ENCODE measurements around the gene XYLT1.
A peak's percentile ranks its signal among the peaks of the same experiment; 100 is the strongest.

XYLT1 gene

GRCh38 chr16:17375461-17376304, 95.1 kb downstream of the XYLT1 start:
- no peak for DNase-seq (ENCODE audit: low read depth in 4 of 4, low spot score in 1 of 4)

- no peak for DNase-seq (ENCODE audit: low read depth in 4 of 4, low spot score in 1 of 4)
Measured at GRCh38 chr16:17374668-17375255, 96.0 kb downstream of the XYLT1 start.

GRCh38 chr16:17373533-17373932, 97.2 kb downstream of the XYLT1 start:
- no peak for DNase-seq (ENCODE audit: low read depth in 4 of 4, low spot score in 1 of 4)

- no peak for DNase-seq (ENCODE audit: low read depth in 4 of 4, low spot score in 1 of 4)
Measured at GRCh38 chr16:17372386-17372785, 98.4 kb downstream of the XYLT1 start.

GRCh38 chr16:17371299-17371698, 99.5 kb downstream of the XYLT1 start:
- no peak for DNase-seq (ENCODE audit: low read depth in 4 of 4, low spot score in 1 of 4)

DNA sequence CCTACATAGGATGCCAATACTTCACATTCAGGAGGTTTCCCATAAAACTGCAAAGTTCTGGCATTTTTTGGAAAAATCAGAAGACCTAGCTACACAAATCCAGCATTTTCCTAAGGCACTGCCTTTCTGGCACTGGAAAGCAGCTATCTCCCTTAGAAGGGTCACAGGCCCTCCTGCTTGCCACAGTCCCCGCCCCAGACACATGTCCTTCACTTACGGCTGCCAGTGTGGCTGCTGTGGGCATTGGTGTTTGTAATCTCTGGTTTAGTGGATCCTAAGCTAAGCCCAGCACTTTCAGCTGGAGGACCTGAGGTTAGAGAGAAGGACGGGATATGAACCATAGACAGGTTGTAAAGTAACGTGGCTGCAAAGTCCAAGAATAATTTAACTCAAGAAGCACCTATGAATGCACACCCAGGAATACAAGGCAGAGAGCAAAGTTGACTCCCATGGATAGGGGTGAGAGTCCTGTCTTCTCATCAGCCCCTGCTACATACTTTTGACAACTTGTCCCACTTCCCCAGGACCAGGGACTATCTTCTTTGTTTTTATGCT, 100.0 kb downstream of the XYLT1 start:
- no peak for DNase-seq (ENCODE audit: low read depth in 4 of 4, low spot score in 1 of 4)

DNA sequence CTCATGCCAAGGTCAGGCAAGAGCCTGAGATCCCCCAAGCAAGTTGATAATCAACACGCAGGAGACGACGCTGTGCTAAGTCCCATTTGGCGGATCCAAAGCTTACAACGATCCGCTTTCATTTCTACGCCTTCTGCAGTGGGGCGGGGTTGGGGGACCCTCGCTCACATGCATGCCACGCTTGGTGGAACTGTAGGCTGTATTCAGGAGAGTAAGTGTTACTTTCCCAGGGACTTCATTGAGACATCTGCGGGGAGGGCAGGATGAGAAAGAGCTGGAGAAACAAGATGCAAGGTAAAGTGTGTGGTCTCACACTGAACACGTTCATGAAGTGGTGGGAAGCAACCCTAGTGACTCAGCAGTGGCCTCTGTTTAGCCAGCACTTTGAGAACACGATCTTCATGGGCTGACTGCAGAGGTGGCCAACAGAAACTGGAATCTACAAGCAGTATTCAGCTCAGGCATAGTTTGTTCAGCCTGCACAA, 100.5 kb downstream of the XYLT1 start:
- DNase-seq (ENCODE audit: low read depth in 4 of 4, low spot score in 1 of 4) = no peak

- peak in 2 of 4 experiments; percentile 24 to 31 for DNase-seq (ENCODE audit: low read depth in 4 of 4, low spot score in 1 of 4)
Measured at GRCh38 chr16:17369421-17370222, 101.1 kb downstream of the XYLT1 start.

- no peak for DNase-seq (ENCODE audit: low read depth in 4 of 4, low spot score in 1 of 4)
Measured at GRCh38 chr16:17368951-17369350, 101.8 kb downstream of the XYLT1 start.

GRCh38 chr16:17368446-17368845, 102.3 kb downstream of the XYLT1 start:
- DNase-seq (ENCODE audit: low read depth in 4 of 4, low spot score in 1 of 4) = no peak

DNA sequence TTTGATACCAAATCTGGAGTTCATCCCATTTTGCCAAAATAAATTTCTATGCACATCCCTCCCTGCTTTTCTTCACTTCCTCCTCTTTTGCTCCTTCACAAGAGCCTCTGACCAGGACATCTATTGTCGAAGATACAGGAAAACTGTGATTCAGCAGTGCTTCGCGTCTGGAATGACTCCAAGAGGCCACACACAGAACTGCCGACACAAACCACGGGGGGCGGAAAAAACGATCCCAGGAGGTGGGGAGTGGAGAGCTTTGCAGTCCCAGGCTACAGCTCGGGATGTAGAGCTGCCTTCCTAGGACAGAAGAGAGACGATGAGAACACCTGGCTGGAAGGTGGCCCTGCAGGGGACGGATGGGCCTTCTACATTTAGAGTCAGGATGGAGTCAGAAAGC, 102.8 kb downstream of the XYLT1 start:
- no peak for DNase-seq (ENCODE audit: low read depth in 4 of 4, low spot score in 1 of 4)

DNA sequence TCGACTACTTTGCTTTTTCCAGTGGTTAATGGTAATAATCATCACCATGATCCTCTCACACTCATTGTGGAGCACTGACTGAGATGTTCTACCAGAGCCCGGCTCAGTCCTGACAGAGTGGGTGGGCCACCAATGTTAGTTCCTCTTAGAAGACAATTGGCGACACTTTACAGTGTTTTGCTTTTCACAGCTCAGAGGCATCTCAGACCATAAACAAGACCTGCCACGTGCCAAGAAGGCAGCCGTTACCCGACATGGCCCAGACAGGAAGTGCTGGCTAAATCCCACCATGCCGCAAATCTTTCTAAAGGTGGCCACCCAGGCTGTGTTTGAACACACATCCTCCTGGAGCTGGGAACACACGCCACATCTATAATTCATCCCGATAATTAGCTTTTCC, 103.7 kb downstream of the XYLT1 start:
- no peak for DNase-seq (ENCODE audit: low read depth in 4 of 4, low spot score in 1 of 4)

- no peak for DNase-seq (ENCODE audit: low read depth in 4 of 4, low spot score in 1 of 4)
Measured at GRCh38 chr16:17366299-17366961, 104.3 kb downstream of the XYLT1 start.

DNA sequence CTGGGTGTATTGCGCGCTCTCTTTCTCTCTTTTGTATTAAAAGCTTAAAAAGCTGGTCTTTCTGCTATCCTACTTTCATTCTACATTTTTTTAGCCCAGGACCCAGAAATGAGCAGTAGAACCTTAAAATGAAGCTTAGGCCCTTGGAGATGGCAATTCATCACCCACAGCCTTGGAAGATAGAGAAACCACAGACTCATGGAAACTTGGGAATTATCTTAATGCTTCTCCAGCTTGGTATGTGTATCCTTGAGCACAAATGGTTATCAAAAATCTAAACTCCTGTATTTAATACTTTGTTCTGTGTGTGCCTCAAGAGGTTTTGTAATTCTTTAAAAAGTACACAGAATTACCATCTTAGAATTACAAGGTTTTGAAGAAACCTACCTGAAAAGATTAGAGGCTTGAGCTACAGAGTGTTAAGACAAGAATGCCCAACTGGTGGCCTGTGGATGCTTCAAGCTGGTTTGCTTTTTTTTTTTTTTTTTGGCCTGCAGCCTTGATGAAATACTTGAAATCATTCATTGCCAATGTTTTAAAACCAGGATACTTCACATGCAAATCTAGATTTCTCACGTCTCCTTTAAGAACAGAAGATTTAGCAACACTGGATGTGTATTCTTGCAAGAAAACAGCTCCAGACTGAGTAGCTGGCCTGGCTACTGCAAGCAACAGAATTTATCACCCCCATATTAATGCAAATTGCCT, 105.0 kb downstream of the XYLT1 start:
- DNase-seq (ENCODE audit: low read depth in 4 of 4, low spot score in 1 of 4) = no peak

DNA sequence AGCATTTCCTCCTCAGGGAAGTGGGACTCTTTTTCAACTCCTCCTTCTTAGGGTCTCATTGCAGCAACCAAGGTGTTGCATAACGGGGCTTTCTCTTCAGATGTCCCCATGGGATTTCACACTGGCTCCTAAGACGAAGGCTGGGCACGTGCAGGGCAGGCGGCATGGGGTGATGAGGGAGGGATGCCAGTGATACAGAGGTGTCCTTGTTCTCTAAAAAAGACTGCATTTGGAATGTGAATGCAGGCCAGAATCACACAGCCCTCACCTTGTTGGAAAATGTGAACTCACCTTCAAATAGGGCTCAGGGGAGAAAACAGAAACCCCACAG, 105.6 kb downstream of the XYLT1 start:
- DNase-seq (ENCODE audit: low read depth in 4 of 4, low spot score in 1 of 4) = no peak

- DNase-seq (ENCODE audit: low read depth in 4 of 4, low spot score in 1 of 4) = peak in 1 of 4 experiments; percentile 12
Measured at GRCh38 chr16:17364319-17365210, 106.2 kb downstream of the XYLT1 start.

- DNase-seq (ENCODE audit: low read depth in 4 of 4, low spot score in 1 of 4) = no peak
Measured at GRCh38 chr16:17362946-17363345, 107.8 kb downstream of the XYLT1 start.

DNA sequence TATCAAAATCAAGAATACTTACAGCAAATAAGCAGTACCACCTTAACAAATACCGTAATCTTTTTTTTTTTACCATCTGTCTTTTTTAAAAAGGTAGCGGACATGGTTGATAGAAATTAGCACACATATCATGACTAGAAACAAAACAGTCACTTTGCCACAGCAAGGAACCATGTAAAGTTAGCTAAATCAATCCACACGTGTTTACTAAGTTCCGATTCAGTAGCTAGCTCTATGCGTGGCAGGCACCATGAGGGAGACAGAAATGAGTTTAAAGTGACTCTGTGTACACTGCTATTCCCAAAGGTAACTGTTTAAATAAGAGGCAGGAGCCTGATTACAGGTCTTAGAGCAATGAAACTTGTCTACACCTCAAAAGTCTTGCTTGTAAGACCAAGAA, 108.6 kb downstream of the XYLT1 start:
- DNase-seq (ENCODE audit: low read depth in 4 of 4, low spot score in 1 of 4) = no peak

GRCh38 chr16:17360693-17361122, 110.1 kb downstream of the XYLT1 start:
- no peak for DNase-seq (ENCODE audit: low read depth in 4 of 4, low spot score in 1 of 4)
